ENCODE results near the gene TAF1. TPM values are rescaled to one million over a fixed set of nuclear protein-coding genes. Genes with fewer than 3 reads are reported as not detected.
A peak's percentile ranks its signal among the peaks of the same experiment; 100 is the strongest.
"Not testable (repeated sequence)": the region's sequence is repeated elsewhere in the genome, so short reads cannot be mapped to it uniquely, and the experiment has no call there.

TAF1 gene
- total and polyA plus RNA-seq, 10 of the 15 experiments (the other 5 are each of a cell fraction or from before 2014, with no cell fraction given) = 4.1 to 24.2 (median 17.2) TPM

DNA sequence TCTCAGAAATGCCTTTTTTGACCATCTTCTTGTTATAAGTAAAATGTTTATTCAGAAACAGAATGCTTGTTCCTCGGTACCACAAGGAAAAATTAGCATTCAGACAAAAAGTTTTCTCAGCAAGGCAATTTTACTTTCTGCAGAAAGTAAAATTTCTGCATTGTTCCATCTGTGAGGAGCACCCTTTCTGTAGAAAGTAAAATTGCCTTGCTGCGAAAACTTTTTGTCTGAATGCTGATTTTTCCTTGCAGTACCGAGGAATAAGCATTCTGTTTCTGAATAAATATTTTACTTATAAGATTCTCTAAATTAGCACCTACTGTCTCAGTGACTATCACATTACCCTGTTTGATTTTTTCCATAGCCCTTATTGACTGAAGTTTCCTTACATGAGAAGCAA, 39.8 kb upstream of the TAF1 start:
- Histone ChIP-seq H3K4me1 (ENCODE audit: control insufficient read depth, insufficient read depth, low read length) (no peaks in the 10 kb centered on the region), H3K4me2 (ENCODE audit: control insufficient read depth, insufficient read depth) (no peak overlapping the region), H3K4me3 (no peak overlapping the region), H4K20me1 (ENCODE audit: control insufficient read depth, insufficient read depth) (no peaks in the 10 kb centered on the region), H3K9ac (ENCODE audit: control insufficient read depth, insufficient read depth, low read length) (no peak overlapping the region), H2AFZ (ENCODE audit: control insufficient read depth, low read depth, low read length) (no peak overlapping the region), H3K79me2 (ENCODE audit: control insufficient read depth, insufficient read depth, low read length) (no peaks in the 10 kb centered on the region), H3K27ac (ENCODE audit: control insufficient read depth, insufficient read depth) (no peak overlapping the region), H3K9me3 (replicated peaks; ENCODE audit: control insufficient read depth, insufficient read depth, low read length) (peaks cover 3% of the 10 kb centered on the region; the same call in 2 of the 3 replicates), H3K27me3 (replicated peaks in 1 of 2; ENCODE audit: control insufficient read depth in 2 of 2, insufficient read depth in 2 of 2, low read length in 1 of 2) (no peaks in the 10 kb centered on the region), H3K36me3 (ENCODE audit: control insufficient read depth in 2 of 2, insufficient read depth in 2 of 2, low read length in 1 of 2) (no peaks in the 10 kb centered on the region)
- TF ChIP-seq JUND (IDR thresholded peaks at IDR 0.05; ENCODE audit: low read depth, low read length) (no peak), PAX8 (IDR thresholded peaks at IDR 0.05) (no peak)
- in situ Hi-C loops (cut with MboI) = no loop called here
- no peak for DNase-seq (ENCODE audit: low read depth, low spot score)
- ChIA-PET POLR2A (no interaction called here), RAD21 (ENCODE audit: unreplicated experiment) (no interaction called here), CTCF (no interaction called here), SMC1A (ENCODE audit: uncharacterized antibody, unreplicated experiment) (no interaction called here)
- intact Hi-C loops (cut with micrococcal nuclease; ENCODE audit: unreplicated experiment) = no loop called here
- WGBS (ENCODE audit: insufficient coverage, insufficient replicate concordance, low lambda C conversion rate, missing lambda C conversion rate) = 61% methylated on average over 3 of the region's 3 CpGs
- no peak for FAIRE-seq
- no peak for ATAC-seq
- no TSS peak for BruUV-seq (replicated peaks)

DNA sequence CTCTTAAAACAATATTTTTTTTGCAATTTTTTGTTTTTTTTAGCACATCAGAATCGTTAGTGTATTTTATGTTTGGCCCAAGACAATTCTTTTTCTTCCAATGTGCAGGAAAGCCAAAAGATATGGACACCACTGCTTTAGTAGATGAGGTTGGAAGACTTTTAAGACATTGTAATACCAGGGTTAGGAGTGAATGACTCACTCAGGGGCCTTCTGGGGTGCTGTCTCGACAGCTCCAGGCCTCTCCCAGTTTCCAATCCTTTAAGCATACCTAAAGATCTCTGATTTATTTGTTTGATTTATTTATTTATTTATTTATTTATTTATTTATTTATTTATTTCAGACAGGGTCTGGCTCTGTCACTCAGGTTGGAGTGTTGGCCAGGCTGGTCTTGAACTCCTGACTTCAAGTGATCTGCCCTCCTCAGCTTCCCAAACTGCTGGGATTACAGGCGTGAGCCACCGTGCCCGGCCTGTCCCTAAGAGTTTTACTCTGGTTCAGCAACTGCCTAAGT, 16.9 kb upstream of the TAF1 start:
- RAD21 ChIA-PET (ENCODE audit: unreplicated experiment); in situ Hi-C loops (cut with MboI); H3K79me2 ChIP-seq (ENCODE audit: control insufficient read depth, insufficient read depth, low read length); H3K27me3 ChIP-seq (replicated peaks in 1 of 2; ENCODE audit: control insufficient read depth in 2 of 2, insufficient read depth in 2 of 2, low read length in 1 of 2); H3K9me3 ChIP-seq (replicated peaks; ENCODE audit: control insufficient read depth, insufficient read depth, low read length); H3K27ac ChIP-seq (ENCODE audit: control insufficient read depth, insufficient read depth); H3K4me2 ChIP-seq (ENCODE audit: control insufficient read depth, insufficient read depth); H3K4me3 ChIP-seq; intact Hi-C loops (cut with micrococcal nuclease; ENCODE audit: unreplicated experiment); H4K20me1 ChIP-seq (ENCODE audit: control insufficient read depth, insufficient read depth); H2AFZ ChIP-seq (ENCODE audit: control insufficient read depth, low read depth, low read length); ATAC-seq; POLR2A ChIA-PET; H3K4me1 ChIP-seq (ENCODE audit: control insufficient read depth, insufficient read depth, low read length); BruUV-seq (replicated peaks); DNase-seq (ENCODE audit: low read depth, low spot score); H3K9ac ChIP-seq (ENCODE audit: control insufficient read depth, insufficient read depth, low read length); H3K36me3 ChIP-seq (ENCODE audit: control insufficient read depth in 2 of 2, insufficient read depth in 2 of 2, low read length in 1 of 2); CTCF ChIA-PET: not testable (repeated sequence)
- whole genome bisulfite sequencing (ENCODE audit: insufficient coverage, insufficient replicate concordance, low lambda C conversion rate, missing lambda C conversion rate) = 28% methylated on average over 2 of the region's 5 CpGs
- FAIRE-seq = peak; percentile 77
- SMC1A ChIA-PET (ENCODE audit: uncharacterized antibody, unreplicated experiment) = interaction anchor here (0.6 kb wide), 1 partner anchor 274 kb away, joined by 3 read pairs; no protein-coding TSS in a partner anchor

DNA sequence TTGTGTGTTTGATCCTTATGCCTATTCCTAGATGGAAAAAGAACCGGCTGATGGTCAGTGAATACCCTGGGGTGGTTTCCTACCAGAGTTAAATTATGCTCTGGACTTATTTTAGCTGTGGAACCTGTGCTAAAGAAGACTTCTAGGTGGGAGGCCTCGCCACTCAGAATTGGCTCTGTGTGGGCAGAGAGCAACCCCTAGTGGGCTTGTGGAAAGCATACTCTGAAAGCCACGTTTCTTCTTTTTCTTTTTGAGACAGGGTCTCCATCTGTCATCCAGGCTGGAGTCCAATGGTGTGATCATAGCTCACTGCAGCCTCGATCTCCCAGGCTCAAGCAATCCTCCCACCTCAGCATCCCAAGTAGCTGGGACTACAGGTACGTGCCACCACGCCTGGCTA, 16.3 kb upstream of the TAF1 start:
- H3K4me1 ChIP-seq (ENCODE audit: control insufficient read depth, insufficient read depth, low read length); POLR2A ChIA-PET; CTCF ChIA-PET; H3K36me3 ChIP-seq (ENCODE audit: control insufficient read depth in 2 of 2, insufficient read depth in 2 of 2, low read length in 1 of 2); H3K79me2 ChIP-seq (ENCODE audit: control insufficient read depth, insufficient read depth, low read length); H3K27me3 ChIP-seq (replicated peaks in 1 of 2; ENCODE audit: control insufficient read depth in 2 of 2, insufficient read depth in 2 of 2, low read length in 1 of 2); SMC1A ChIA-PET (ENCODE audit: uncharacterized antibody, unreplicated experiment); H3K9ac ChIP-seq (ENCODE audit: control insufficient read depth, insufficient read depth, low read length); in situ Hi-C loops (cut with MboI); intact Hi-C loops (cut with micrococcal nuclease; ENCODE audit: unreplicated experiment); H3K4me2 ChIP-seq (ENCODE audit: control insufficient read depth, insufficient read depth); H3K27ac ChIP-seq (ENCODE audit: control insufficient read depth, insufficient read depth); H3K9me3 ChIP-seq (replicated peaks; ENCODE audit: control insufficient read depth, insufficient read depth, low read length); H3K4me3 ChIP-seq; H4K20me1 ChIP-seq (ENCODE audit: control insufficient read depth, insufficient read depth); H2AFZ ChIP-seq (ENCODE audit: control insufficient read depth, low read depth, low read length); RAD21 ChIA-PET (ENCODE audit: unreplicated experiment); DNase-seq (ENCODE audit: low read depth, low spot score); BruUV-seq (replicated peaks); FAIRE-seq: not testable (repeated sequence)
- WGBS (ENCODE audit: insufficient coverage, insufficient replicate concordance, low lambda C conversion rate, missing lambda C conversion rate) = 0% methylated on average over 1 of the region's 6 CpGs
- ATAC-seq = peak; percentile 57

DNA sequence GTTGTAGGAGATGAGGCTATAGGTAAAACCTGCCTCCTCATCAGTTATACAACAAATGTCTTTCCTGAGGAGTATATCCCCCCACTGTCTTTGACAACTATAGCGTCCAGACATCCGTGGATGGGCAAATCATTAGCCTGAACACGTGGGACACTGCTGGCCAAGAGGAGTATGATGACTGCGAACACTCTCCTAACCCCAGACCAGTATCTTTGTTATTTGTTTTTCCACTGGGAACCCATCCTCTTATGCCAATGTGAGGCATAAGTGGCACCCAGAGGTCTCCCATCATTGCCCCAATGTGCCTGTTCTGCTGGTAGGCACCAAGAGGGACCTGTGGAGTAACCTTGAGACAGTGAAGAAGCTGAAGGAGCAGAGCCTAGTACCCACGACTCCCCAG, 13.7 kb upstream of the TAF1 start:
- H3K9me3 ChIP-seq (replicated peaks; ENCODE audit: control insufficient read depth, insufficient read depth, low read length); H3K4me1 ChIP-seq (ENCODE audit: control insufficient read depth, insufficient read depth, low read length); H3K27ac ChIP-seq (ENCODE audit: control insufficient read depth, insufficient read depth); BruUV-seq (replicated peaks); H4K20me1 ChIP-seq (ENCODE audit: control insufficient read depth, insufficient read depth); SMC1A ChIA-PET (ENCODE audit: uncharacterized antibody, unreplicated experiment); H3K27me3 ChIP-seq (replicated peaks in 1 of 2; ENCODE audit: control insufficient read depth in 2 of 2, insufficient read depth in 2 of 2, low read length in 1 of 2); H2AFZ ChIP-seq (ENCODE audit: control insufficient read depth, low read depth, low read length); ATAC-seq; H3K4me2 ChIP-seq (ENCODE audit: control insufficient read depth, insufficient read depth); H3K9ac ChIP-seq (ENCODE audit: control insufficient read depth, insufficient read depth, low read length); H3K36me3 ChIP-seq (ENCODE audit: control insufficient read depth in 2 of 2, insufficient read depth in 2 of 2, low read length in 1 of 2); CTCF ChIA-PET; in situ Hi-C loops (cut with MboI); RAD21 ChIA-PET (ENCODE audit: unreplicated experiment); FAIRE-seq; H3K79me2 ChIP-seq (ENCODE audit: control insufficient read depth, insufficient read depth, low read length); intact Hi-C loops (cut with micrococcal nuclease; ENCODE audit: unreplicated experiment); H3K4me3 ChIP-seq; DNase-seq (ENCODE audit: low read depth, low spot score): not testable (repeated sequence)
- 37% methylated on average over 5 of the region's 5 CpGs for WGBS (ENCODE audit: insufficient coverage, insufficient replicate concordance, low lambda C conversion rate, missing lambda C conversion rate)
- POLR2A ChIA-PET = interaction anchor here (0.9 kb wide), 1 partner anchor 73 kb away, joined by 3 read pairs; no protein-coding TSS in a partner anchor

Measured in GM12878 (cell line).